ENCODE results near the gene PIP4P1. TPM values are rescaled to one million over a fixed set of nuclear protein-coding genes. Genes with fewer than 3 reads are reported as not detected.

Gene PIP4P1
- total and polyA plus RNA-seq, 12 donors, result 15.5 to 31.9 (median 18.7) TPM

GRCh38 chr14:20469242-20469889, 8.1 kb upstream of the PIP4P1 start, which contains the start of gene PNP:
Gene PNP, plus strand, starts transcription at chr14:20469406. Its CDS starts 119 bp downstream, at chr14:20469525.
- H3K9me3 ChIP-seq, result no peaks in the 10 kb centered on the region
- H3K4me1 ChIP-seq, result peaks cover 0 to 43% (median 26%) of the 10 kb centered on the region in 9 donors
- TF ChIP-seq CTCF (IDR thresholded peaks at IDR 0.05), result no peak
- no peaks in the 10 kb centered on the region for H3K27me3 ChIP-seq
- H3K36me3 ChIP-seq, result peaks cover 0 to 29% (median 1%) of the 10 kb centered on the region in 9 donors
- intact Hi-C loops (cut with DNase I), result loop anchor here in 2 of 10 donors (10.0 kb wide), 1 partner anchor 215 kb away; the partner anchor contains the start of genes ANG (in 2 of the 2) and RNASE4 (in 2 of the 2)
- ATAC-seq (peak; percentile 95 to 99 (median 98)), DNase-seq (peak; percentile 83 to 86)
- peak within 1 kb of the TSS; percentile 52 to 97 (median 88) for H3K27ac ChIP-seq
- peak within 1 kb of the TSS; percentile 48 to 97 (median 70) for H3K4me3 ChIP-seq
- 0% methylated on average over 40 of the region's 40 CpGs for WGBS, 2 donors

- no peak for DNase-seq
- WGBS, 2 donors, result 30 to 31% methylated on average over 16 of the region's 16 CpGs
- intact Hi-C loops (cut with DNase I), result loop anchor here in 2 of 10 donors (10.0 kb wide), 1 partner anchor 216 kb away; the partner anchor contains the start of genes ANG (in 2 of the 2) and RNASE4 (in 2 of the 2)
- peak in 3 of 8 donors; percentile 1 to 3 (median 3) for ATAC-seq
- peak overlapping the region; percentile 48 to 97 (median 70) for H3K4me3 ChIP-seq
- H3K27me3 ChIP-seq, result no peaks in the 10 kb centered on the region
- H3K4me1 ChIP-seq, result peaks cover 0 to 43% (median 26%) of the 10 kb centered on the region in 9 donors
- H3K9me3 ChIP-seq, result no peaks in the 10 kb centered on the region
- peak overlapping the region in 9 of 10 donors; percentile 82 to 97 (median 89) for H3K27ac ChIP-seq
- H3K36me3 ChIP-seq, result peaks cover 0 to 23% (median 0%) of the 10 kb centered on the region in 9 donors
- no peak for TF ChIP-seq CTCF (IDR thresholded peaks at IDR 0.05)
These were observed 7.6 kb upstream of the PIP4P1 start for GRCh38 chr14:20468764-20469241.

- DNase-seq, result peak in 1 of 2 donors; percentile 16
- H3K9me3 ChIP-seq, result no peaks in the 10 kb centered on the region
- no peak for TF ChIP-seq CTCF (IDR thresholded peaks at IDR 0.05)
- peak overlapping the region; percentile 77 to 96 (median 93) for H3K27ac ChIP-seq
- ATAC-seq, result peak in 2 of 8 donors; percentile 12 to 15
- intact Hi-C loops (cut with DNase I), result loop anchor here in 7 of 10 donors (5.0 to 10.0 kb wide), 5 partner anchors 118 to 224 kb away; partner anchors contain the start of genes RNASE4 (in 5 of the 7), ANG (in 2 of the 7), CCNB1IP1 (in 1 of the 7) and PARP2 (in 1 of the 7)
- peaks cover 9 to 57% (median 32%) of the 10 kb centered on the region in 9 donors for H3K4me1 ChIP-seq
- no peaks in the 10 kb centered on the region for H3K27me3 ChIP-seq
- WGBS, 2 donors, result 6 to 8% methylated on average over 32 of the region's 32 CpGs
- peaks cover 0 to 43% (median 30%) of the 10 kb centered on the region in 9 donors for H3K36me3 ChIP-seq
- H3K4me3 ChIP-seq, result peak overlapping the region; percentile 81 to 100 (median 94)
These were observed 593 bp downstream of the PIP4P1 start for GRCh38 chr14:20460458-20461224.

All from heart right ventricle (tissue), 16 donors.